HG03045 (cell line): ENCODE measurements around the gene TSEN15.
"Not testable (repeated sequence)": the region's sequence is repeated elsewhere in the genome, so short reads cannot be mapped to it uniquely, and the experiment has no call there.

Experiments
- ATAC-seq: cut with Tn5 transposase; IDR thresholded peaks from one replicate; pipeline ENCODE4 v1.9.1; 2021; ENCODE audit warnings: mild to moderate bottlenecking, moderate library complexity; ENCODE audit not compliant: unreplicated experiment

Gene TSEN15

DNA sequence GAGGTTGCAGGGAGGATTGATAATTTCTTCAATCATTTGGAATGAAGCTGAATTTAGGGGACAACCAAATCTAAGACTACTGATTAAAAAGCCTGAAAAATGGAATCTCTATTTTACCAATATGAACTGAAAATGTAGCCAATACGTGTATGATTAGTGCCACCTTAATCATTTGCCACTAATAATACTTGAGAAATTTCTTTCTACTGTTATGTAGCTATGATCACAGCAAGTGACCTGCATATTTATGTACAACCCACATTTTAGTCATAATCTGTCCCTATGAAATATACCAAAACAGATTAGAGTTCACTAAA, 20.5 kb upstream of the TSEN15 start:
- no peak for ATAC-seq

DNA sequence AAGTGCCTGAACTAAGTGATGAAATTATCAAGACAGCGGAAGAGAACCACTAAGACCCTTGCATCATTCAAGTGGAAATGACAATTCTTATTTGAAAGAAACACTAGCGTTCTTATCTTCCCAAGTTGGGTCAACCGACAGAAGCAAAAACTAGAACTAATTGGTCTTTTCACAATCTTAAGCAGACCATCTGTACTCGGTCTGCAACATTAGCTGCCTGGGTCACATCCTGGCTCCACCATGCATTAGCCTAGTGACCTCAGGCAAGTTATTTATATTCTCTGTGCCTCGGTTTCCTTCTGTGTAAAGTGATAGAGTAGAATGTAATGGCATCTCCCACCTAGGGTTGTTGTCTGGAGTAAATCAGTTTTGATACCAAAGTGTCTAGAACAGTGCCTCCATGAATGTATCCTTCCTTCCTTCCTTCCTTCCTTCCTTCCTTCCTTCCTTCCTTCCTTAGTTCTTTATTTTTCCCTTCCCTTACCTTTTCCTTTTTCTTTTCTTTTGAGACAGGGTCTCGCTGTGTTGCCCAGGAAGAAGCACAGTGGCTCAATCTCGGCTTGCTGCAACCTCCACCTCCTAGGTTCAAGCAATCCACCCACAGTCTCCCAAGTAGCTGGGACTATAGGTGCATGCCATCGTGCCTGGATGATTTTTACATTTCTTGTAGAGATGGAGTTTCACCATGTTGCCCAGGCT, 20.0 kb upstream of the TSEN15 start:
- no peak for ATAC-seq

DNA sequence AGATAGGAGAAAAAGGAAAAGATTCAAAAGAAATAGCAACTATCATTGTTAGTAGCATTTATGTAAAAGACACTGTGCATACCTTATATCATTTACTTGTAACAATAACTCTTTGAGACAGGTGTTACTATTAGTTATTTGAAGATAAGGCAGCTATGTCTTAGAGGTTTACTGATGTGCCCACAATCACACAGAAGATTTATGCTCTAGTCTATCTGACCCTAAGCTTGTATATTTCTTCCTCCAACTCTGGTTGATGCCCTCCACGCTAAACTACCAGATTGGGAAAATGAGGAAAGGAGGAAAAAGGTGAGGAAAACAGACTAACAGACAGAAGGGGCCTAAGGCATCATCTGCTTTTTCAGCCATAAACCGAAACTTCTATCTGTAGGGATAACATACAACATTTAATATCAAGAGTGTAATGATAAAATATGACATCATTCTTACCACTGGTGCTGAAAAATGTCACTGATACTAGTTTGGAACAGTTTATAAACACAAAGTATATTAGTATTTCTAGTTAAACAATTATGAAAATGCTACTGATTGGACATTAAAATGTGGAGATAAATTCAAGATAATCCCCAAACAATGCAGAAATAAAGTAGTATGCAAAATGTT, 19.1 kb upstream of the TSEN15 start:
- ATAC-seq: no peak

DNA sequence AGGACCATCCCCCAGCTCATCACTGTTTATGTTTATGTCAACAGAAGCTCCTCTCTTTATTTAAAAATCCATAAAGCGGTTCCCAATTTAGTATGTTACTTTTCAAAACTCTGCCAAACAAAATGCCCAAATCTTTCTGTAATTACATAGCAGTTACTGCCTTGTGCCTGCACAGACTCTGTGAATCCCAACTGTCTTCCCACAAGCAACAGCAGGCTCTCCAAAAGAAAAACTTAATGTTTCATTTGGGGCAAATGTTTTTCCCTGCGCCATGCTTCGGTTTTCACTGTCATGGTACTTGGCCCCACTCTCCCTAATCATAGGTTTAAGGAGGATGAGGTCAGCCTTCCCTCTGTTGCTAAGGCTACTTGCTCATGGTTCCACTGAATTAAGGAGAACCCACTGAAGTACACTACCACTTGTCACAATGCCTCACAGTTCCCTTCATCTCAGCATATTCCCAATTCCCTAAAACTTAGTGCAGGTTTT, 18.6 kb upstream of the TSEN15 start:
- no peak for ATAC-seq

DNA sequence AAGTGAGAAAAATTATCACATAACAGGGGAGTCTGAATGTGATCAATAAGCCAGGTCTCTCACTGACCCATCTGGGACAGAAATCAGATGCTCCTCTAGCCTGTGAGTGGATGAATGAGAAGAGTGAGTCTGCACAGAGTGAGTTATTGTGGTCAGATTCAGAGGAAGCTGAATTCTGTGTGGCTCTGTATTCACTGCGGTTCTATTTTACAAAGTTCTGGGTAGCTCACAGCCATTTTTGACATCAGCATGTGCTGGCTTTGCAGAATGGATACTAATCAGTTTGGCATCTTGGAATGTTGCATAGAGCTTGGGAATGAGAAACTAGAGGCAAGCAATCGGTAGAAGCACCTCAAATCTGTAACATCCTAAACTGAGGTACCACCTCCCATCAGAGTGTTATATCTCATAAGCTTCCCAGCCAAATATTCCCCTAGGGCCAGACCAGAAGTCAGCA, 17.8 kb upstream of the TSEN15 start:
- no peak for ATAC-seq

DNA sequence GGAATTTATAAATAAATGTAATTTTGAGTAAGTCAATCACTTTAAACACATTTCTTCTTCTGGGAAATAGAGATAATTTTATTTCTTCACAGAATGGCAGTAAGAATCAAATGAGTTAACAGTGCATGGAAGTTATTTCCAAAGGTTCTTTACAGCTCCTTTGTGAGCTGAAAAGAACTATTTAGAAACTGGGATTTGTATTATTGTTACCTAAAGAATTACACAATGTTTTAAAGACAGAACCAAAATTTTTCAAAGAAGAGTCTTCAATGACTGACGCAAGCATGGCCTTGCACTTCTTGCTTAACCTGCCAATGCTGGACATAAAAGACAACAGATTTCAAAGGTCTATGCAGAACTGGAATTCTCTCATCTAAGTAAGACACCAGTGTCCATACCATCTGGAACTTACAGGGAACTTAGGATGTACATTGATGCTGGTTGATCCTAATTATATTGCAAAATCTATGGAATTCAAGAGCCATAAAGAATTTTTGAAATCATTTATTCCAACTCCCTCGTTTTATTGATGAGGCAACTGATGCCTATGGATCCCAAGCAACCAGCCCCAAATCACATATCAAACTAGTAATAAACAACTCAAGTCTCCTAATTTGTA, 16.7 kb upstream of the TSEN15 start:
- ATAC-seq: no peak

DNA sequence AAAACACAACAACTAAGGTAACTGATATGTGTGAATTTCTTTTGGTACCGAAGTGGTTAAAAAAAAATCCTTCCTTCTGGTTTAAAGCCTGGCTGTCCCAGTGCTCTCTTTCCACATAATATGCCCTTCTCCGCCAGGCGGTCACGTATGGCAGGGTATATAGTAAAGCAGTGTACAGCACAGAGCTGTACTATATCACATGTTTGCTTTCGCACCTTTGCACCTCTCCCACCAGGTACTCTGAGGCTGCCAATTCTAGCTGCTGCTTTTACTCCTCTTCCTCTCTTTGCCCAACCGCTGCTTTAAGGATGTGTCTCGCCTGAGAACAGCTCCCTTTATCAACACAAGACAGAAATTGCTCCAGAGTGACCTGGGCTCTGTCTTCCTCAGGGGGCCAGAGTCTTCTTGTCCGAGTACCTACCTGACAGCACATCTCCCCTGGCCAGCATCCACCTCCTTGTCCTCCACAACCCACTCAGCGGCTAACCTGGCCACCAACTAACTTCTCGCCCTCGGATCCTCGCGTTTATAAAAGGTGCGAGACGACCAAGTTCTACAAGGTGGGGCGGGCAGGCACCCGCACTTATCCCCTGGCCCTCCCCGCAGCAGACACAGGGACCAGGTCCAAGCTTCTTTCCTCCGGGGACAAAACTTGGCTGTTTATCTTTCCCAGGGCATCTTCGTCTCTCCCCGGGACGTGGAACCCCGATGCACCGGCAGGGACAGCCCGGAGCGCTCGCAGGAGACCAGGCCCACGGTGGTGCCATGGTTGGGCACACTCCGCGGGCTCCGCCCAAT, 15.6 kb upstream of the TSEN15 start:
- no peak for ATAC-seq

DNA sequence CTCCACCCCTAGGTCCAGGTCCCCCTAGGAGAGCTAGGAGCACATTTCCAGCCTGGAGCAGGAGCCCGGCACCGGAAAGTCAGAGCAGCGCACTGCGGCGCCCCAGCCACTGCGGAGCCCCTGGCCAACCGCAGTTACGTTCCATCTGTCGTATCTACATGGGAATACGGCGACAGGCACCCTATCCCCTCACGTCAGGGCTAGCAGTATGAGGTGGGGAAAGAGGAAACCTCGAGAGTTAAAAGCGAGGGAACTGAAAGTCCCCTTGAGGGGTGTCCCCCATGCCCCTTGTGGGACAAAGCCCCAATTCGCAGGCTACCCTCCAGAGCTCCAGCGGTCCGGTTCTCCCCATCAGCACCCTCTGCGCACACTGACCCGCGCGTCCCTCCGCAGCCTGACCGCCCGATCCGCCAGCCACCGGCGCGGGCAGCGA, 15.0 kb upstream of the TSEN15 start:
- no peak for ATAC-seq

DNA sequence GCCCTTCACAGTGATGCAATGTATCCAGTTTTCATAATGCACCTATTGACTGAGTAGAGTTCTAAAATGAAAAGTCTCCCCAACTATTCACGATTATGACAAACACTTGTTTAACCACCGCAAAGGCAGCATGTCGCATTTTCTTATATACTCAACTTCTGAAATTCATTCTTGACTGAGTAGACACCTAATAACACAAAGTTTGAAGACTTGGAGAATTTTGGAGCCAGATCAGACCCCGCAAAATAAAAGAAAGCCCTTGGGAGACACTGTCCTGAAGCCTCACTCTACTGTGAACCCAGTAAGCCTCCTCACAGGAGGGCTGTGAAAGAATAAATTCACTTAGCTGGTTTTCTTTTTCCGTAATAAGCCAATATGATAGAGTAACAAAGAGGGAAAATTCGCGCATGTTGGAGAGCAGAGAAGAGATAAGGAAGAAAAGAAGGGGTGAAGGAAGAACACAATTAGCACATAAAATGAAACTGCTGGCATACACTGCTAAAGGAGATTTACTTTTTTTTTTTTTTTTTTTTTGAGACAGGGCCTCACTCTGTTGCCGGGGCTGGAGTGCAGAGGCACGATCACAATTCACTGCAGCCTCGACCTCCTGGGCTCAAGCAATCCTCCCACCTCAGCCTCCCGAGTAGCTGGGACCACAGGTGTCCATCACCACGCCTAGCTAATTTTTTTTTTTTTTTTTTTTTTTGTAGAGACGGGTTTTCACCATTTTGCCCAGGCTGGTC, 13.5 kb upstream of the TSEN15 start:
- ATAC-seq: no peak

DNA sequence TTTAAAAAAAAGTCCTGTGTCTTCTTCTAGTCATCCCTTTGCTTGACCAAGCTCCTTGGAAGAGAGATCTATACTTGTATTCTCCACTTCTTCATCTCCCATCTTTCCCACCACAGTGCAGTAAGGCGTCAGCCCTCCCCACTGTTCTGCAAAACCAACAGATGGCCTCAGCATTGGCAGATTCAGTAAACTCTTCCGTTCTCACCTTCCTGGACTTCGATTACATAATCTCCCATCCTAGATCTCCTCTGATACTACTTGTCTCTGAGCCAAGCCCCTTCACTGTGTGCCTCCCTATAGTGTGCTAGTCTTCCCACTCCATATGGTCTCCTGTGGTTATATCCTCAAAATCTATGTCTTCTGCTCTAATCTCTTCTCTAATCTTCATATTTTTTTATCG, 12.4 kb upstream of the TSEN15 start:
- ATAC-seq: no peak

DNA sequence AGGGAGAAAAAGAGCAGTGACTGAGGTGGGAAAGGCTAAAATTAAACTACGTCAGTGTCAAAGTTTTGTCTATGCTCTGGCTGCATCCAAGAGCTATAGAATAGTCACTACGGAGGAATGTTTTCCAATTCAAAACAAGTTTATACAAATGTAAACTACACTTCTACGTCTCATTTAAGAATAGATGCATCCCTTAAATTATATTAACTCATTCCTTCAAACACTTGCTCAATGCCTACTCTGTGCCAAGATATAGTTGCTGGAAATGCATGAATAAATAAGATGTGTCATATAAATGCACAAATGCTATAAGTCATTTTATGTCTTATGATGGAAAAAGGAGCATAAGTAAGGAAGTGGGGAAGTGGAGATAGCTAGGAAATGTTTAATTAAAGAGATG, 9.8 kb upstream of the TSEN15 start:
- no peak for ATAC-seq

DNA sequence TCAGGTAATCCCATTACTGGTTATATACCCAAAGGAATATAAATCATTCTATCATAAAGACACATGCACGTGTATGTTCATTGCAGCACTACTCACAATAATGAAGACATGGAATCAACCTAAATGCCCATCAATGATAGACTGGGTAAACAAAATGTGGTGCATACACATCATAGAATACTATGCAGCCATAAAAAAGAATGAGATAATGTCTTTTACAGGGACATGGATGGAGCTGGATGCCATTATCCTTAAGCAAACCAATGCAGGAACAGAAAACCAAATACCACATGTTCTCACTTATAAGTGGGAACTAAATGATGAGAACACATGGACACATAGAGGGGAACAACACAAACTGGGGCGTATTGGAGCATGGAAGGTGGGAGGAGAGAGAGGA, 8.2 kb upstream of the TSEN15 start:
- not testable (repeated sequence) for ATAC-seq

DNA sequence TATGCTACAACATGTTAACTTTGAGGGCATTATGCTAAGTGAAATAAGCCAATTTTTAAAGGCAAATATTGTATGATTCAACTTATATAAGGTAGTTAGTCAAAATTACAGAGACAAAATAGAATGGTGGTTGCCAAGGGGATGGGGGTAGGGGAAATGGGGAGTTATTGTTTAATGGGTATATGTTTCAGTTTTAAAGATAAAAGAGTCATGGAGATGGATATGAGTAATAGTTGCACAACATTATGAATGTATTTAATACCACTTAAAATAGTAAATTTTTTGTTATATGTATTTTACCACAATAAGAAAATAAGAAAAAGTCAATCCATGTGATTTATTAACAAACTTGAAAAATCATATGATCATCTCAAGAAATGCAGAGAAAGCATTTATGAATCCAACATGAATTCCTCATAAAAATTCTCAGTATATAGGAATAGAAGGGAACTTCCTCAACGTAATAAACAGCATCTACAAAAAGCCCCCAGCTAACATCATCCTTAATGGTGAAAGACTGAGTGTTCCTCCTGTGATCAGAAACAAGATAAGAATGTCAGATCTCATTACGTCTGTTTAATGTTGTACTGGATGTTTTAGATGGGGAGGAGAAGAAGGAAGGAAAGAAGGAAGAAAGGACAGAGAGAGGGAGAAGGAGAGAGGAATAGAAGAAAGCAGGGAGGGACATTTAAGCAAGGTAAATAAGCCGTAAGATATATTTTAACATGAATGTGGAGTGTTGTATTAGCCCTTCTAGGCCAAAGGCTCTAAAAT, 6.7 kb upstream of the TSEN15 start:
- ATAC-seq: no peak

DNA sequence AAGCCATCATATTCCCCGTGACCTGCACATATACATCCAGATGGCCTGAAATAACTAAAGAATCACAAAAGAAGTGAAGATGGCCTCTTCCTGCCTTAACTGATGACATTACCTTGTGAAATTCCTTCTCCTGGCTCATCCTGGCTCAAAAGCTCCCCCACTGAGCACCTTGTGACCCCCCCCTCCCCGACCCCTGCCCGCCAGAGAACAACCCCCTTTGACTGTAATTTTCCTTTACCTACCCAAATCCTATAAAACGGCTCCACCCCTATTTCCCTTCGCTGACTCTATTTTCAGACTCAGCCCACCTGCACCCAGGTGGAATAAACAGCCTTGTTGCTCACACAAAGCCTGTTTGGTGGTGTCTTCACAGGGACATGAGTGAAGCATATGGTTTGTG, 4.0 kb upstream of the TSEN15 start:
- not testable (repeated sequence) for ATAC-seq

DNA sequence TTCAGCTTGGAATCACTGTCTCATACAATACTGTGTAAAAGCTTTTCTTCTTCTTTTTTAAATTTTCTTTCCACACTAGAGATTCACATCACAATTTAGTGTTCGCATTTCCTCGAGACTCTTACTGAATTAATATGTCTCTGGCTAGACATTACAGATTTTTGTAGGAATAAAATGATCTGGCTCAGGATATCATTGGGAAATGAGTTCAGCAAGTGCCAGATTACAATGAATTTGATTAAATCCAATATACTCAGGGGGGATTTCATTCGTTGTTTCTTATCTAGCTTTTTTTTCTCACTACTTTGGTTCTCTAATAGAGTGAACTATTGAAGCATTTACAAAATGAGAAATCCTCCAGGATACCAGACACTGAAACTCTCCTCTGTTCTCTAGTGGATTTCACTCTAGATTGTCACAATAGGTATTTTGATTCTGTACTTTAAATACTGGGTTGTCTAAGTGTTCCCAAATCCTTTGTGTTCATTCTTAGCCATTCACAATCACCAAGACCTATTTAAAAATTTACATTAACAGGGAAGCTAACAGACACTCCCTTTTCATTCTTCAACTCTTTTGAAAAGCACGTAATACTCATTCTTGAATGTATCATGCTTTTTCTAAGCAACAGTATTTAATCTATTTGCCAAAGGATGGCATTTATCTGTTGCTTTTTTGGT, 2.8 kb upstream of the TSEN15 start:
- no peak for ATAC-seq

DNA sequence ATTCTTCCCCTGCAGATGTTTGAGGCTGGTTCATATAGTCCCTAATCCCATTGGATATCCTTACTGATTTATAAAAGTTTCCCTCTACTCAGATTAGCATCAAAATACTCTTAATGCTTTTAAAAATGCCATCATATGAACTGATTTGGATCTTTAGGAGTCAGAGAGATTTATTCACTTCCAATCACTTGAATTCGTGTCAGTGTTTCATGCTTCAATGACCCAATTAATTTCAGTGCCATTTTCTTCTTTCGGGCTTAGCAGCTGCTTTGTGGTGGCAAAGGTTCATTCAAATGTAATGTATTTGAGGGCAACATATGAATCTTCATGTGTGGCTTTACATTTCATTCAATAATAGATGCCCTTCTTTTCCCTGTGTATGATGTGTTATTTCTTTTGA, 2.2 kb upstream of the TSEN15 start:
- no peak for ATAC-seq

DNA sequence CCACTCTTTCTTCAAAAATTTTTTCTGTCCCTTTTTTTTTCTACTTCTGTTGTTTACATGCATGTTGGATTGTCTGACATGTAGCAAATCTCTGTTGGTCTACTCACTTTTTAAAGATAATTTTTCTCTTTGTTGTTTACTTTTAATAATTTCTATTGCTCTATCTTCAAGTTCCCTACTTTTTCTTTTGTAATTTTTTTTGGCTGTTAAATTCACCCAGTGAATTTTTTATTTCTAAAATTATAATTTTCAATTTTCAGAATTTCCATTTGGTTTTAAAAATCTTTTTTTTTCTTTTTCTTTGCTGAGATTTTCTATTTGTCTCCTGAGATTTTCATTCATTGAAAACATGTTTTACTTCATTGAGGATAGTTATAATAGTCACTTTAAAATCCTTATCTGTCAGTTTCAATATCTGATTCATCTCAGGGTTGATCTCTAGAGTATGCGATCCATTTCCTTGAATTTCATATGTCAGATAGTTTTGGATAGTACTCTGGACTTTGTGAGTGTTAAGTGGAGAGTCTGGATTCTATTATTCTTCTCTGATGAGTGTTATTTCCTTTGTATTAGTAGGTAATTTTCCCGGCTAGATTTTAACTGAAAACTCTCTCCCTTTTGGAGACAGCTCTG, 1.6 kb upstream of the TSEN15 start:
- no peak for ATAC-seq

DNA sequence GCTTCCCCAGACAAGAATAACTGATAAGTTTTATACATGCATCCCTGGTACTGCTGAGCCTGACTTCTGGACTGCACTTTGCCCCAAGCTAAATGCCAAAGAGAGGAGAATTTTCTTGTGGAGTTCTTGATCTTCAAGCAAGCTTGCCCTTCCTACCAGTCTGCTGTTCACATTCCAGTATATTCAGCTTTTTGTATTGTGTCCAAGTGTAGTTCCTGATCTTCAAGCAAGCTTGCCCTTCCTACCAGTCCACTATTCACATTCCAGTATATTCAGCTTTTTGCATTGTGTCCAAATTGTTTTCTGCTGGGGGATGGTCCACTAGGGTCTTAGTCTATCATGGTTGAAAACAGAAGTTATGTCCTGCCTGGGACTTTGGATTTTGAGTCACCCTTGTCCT, 894 bp upstream of the TSEN15 start:
- ATAC-seq: no peak

DNA sequence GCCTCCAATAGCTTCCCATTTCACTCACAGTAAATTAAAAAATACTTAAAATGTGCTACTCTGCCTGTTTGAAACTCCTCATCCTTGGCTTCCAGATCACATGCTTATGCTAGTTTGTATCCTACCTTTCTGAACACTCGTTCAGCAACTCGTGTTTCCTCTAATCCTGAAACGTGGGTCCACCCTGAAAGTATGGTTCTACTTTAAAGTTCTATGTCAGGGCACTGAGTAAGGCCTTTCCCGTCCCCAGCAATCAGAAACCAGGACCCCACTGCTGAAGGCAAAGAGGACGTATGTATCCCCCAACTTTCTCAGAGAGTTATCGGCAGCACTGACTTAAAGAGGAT, 419 bp upstream of the TSEN15 start:
- no peak for ATAC-seq
